ENCODE measurements around the gene PLLP. TPM values are rescaled to one million over a fixed set of nuclear protein-coding genes. Genes with fewer than 3 reads are reported as not detected.

Gene PLLP
- polyA plus RNA-seq, 1 donor from 2014 or later: not detected

GRCh38 chr16:57244767-57245471, 39.6 kb downstream of the PLLP start, which contains the start of gene ARL2BP:
Gene ARL2BP, plus strand, starts transcription at chr16:57245259. Its CDS starts 109 bp downstream, at chr16:57245368.
- H3K9me3 ChIP-seq (ENCODE audit: low read length): no peaks in the 10 kb centered on the region
- H3K27me3 ChIP-seq (ENCODE audit: insufficient read depth, low read depth, low read length): no peaks in the 10 kb centered on the region
- H3F3A ChIP-seq (ENCODE audit: insufficient read depth, low read length, poor library complexity, severe bottlenecking): peaks cover 5% of the 10 kb centered on the region
- H2AFZ ChIP-seq (ENCODE audit: low read depth, low read length): peak within 1 kb of the TSS; percentile 56
- H3K79me2 ChIP-seq (replicated peaks; ENCODE audit: insufficient read depth, low read length): peaks cover 15% of the 10 kb centered on the region
- no peaks in the 10 kb centered on the region for H4K20me1 ChIP-seq (ENCODE audit: insufficient read depth)
- H3K9ac ChIP-seq (ENCODE audit: low read length): peak within 1 kb of the TSS; percentile 91
- H3K27ac ChIP-seq (ENCODE audit: low read length): peak within 1 kb of the TSS; percentile 85
- peak within 1 kb of the TSS; percentile 87 for H3K4me3 ChIP-seq (ENCODE audit: low read length)
- no peaks in the 10 kb centered on the region for H3K9me2 ChIP-seq (ENCODE audit: insufficient read depth, low read length)
- TF ChIP-seq EZH2 (IDR thresholded peaks at IDR 0.05; ENCODE audit: borderline replicate concordance, insufficient read depth, low read length, poor library complexity, severe bottlenecking): no peak
- peak; percentile 55 for TF ChIP-seq EP300 (conservative IDR thresholded peaks at IDR 0.05; ENCODE audit: poor library complexity, severe bottlenecking)
- no peak for TF ChIP-seq SMC3 (conservative IDR thresholded peaks at IDR 0.05; ENCODE audit: poor library complexity)
- TF ChIP-seq REST (IDR thresholded peaks at IDR 0.05; ENCODE audit: borderline replicate concordance): peak; percentile 37
- TF ChIP-seq CTCF (IDR thresholded peaks at IDR 0.05; ENCODE audit: poor library complexity, severe bottlenecking): peak; percentile 53
- peak; percentile 74 for TF ChIP-seq TAF1 (IDR thresholded peaks at IDR 0.05; ENCODE audit: low read depth)
- TF ChIP-seq RAD21 (conservative IDR thresholded peaks at IDR 0.05): peak; percentile 37
- peak; percentile 90 for TF ChIP-seq MXI1 (conservative IDR thresholded peaks at IDR 0.05; ENCODE audit: poor library complexity, severe bottlenecking)
- peak; percentile 89 for TF ChIP-seq POLR2AphosphoS5 (IDR thresholded peaks at IDR 0.05)
- H3K4me2 ChIP-seq (ENCODE audit: low read length): peak within 1 kb of the TSS; percentile 91
- H3K36me3 ChIP-seq (ENCODE audit: insufficient read depth, low read length): peaks cover 4% of the 10 kb centered on the region

GRCh38 chr16:57244463-57244766, 40.1 kb downstream of the PLLP start:
- no peaks in the 10 kb centered on the region for H3K27me3 ChIP-seq (ENCODE audit: insufficient read depth, low read depth, low read length)
- H3K9me3 ChIP-seq (ENCODE audit: low read length): no peaks in the 10 kb centered on the region
- no peaks in the 10 kb centered on the region for H3K9me2 ChIP-seq (ENCODE audit: insufficient read depth, low read length)
- H3K4me3 ChIP-seq (ENCODE audit: low read length): peak overlapping the region; percentile 87
- peaks cover 15% of the 10 kb centered on the region for H3K79me2 ChIP-seq (replicated peaks; ENCODE audit: insufficient read depth, low read length)
- peak overlapping the region; percentile 18 for H2AFZ ChIP-seq (ENCODE audit: low read depth, low read length)
- H4K20me1 ChIP-seq (ENCODE audit: insufficient read depth): no peaks in the 10 kb centered on the region
- H3K4me2 ChIP-seq (ENCODE audit: low read length): peak overlapping the region; percentile 18
- no peak for TF ChIP-seq EP300 (conservative IDR thresholded peaks at IDR 0.05; ENCODE audit: poor library complexity, severe bottlenecking)
- no peak for TF ChIP-seq RAD21 (conservative IDR thresholded peaks at IDR 0.05)
- TF ChIP-seq CTCF (IDR thresholded peaks at IDR 0.05; ENCODE audit: poor library complexity, severe bottlenecking): no peak
- TF ChIP-seq MXI1 (conservative IDR thresholded peaks at IDR 0.05; ENCODE audit: poor library complexity, severe bottlenecking): no peak
- TF ChIP-seq EZH2 (IDR thresholded peaks at IDR 0.05; ENCODE audit: borderline replicate concordance, insufficient read depth, low read length, poor library complexity, severe bottlenecking): no peak
- no peak for TF ChIP-seq POLR2AphosphoS5 (IDR thresholded peaks at IDR 0.05)
- no peak for TF ChIP-seq TAF1 (IDR thresholded peaks at IDR 0.05; ENCODE audit: low read depth)
- TF ChIP-seq SMC3 (conservative IDR thresholded peaks at IDR 0.05; ENCODE audit: poor library complexity): no peak
- no peak for TF ChIP-seq REST (IDR thresholded peaks at IDR 0.05; ENCODE audit: borderline replicate concordance)
- no peaks in the 10 kb centered on the region for H3K36me3 ChIP-seq (ENCODE audit: insufficient read depth, low read length)
- peaks cover 5% of the 10 kb centered on the region for H3F3A ChIP-seq (ENCODE audit: insufficient read depth, low read length, poor library complexity, severe bottlenecking)
- peak overlapping the region; percentile 46 for H3K27ac ChIP-seq (ENCODE audit: low read length)
- H3K9ac ChIP-seq (ENCODE audit: low read length): peak overlapping the region; percentile 51

Data from neural cell (in vitro differentiated cells).